SU-DHL-6 (cell line): Measurements from ENCODE around the gene BNC2.

Experiments
- EZH2phosphoT487 ChIP-seq: fragments of 200-600 bp; sonication (generic), shearing (Covaris generic); conservative IDR thresholded peaks from 2 replicates; pipeline ENCODE4 v1.6.1; 2018; ENCODE audit warnings: mild to moderate bottlenecking, antibody characterized with exemption, low read length, moderate library complexity, mixed read lengths
- TF ChIP-seq, protein P1 (sequence below): fragments of 200-600 bp; sonication (generic); IDR thresholded peaks from one replicate; pipeline ENCODE4 v1.5.1; 2017; ENCODE audit warnings: antibody characterized with exemption, mild to moderate bottlenecking, low read length, moderate library complexity; ENCODE audit not compliant: insufficient read depth, poor library complexity, severe bottlenecking

DNA sequence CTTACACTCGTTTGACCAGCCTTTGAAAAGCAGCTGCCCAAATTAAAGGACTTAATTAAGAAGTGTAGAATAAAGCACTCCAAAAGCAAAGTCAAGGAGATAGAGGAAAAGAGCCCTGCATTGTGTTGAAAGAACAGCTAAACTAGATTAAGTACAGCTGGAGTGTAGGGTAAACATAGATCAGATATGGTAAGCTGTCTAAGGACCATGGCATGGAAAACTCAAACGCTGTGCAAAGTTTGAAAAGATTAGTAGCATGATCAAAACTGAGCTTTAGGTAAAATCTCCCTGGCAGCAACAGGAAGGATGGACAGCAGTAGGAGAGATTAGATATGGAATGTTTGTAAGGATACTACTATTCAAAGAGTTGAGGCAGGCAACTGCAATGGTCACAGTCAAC is 55.4 kb downstream of the BNC2 start:
- TF ChIP-seq, protein P1, sequence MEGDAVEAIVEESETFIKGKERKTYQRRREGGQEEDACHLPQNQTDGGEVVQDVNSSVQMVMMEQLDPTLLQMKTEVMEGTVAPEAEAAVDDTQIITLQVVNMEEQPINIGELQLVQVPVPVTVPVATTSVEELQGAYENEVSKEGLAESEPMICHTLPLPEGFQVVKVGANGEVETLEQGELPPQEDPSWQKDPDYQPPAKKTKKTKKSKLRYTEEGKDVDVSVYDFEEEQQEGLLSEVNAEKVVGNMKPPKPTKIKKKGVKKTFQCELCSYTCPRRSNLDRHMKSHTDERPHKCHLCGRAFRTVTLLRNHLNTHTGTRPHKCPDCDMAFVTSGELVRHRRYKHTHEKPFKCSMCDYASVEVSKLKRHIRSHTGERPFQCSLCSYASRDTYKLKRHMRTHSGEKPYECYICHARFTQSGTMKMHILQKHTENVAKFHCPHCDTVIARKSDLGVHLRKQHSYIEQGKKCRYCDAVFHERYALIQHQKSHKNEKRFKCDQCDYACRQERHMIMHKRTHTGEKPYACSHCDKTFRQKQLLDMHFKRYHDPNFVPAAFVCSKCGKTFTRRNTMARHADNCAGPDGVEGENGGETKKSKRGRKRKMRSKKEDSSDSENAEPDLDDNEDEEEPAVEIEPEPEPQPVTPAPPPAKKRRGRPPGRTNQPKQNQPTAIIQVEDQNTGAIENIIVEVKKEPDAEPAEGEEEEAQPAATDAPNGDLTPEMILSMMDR: no peak
- no peak for TF ChIP-seq EZH2phosphoT487
